Skin of body (tissue), 2 donors: ENCODE data around the gene ANXA9. TPM values are rescaled to one million over a fixed set of nuclear protein-coding genes. Genes with fewer than 3 reads are reported as not detected.

Source experiments
- DNase-seq: peaks from one replicate; lab custom pipeline; 2025; lab: John Stamatoyannopoulos, UW
- total RNA-seq: library from RNA; depleted of rRNA; stranded (reverse); fragments of >200 nt; gene quantifications from one replicate; pipeline ENCODE4 v1.2.3, GENCODE V29; 2014

ANXA9 gene
- total RNA-seq, 1 donor from 2014 or later = 4.7 TPM

- DNase-seq = no peak
Measured at GRCh38 chr1:151003180-151003579, 21.1 kb downstream of the ANXA9 start.

- peak; percentile 56 for DNase-seq
Measured at GRCh38 chr1:151005729-151006319, 23.7 kb downstream of the ANXA9 start.

- peak; percentile 79 for DNase-seq
Measured at GRCh38 chr1:151006327-151007052, 24.4 kb downstream of the ANXA9 start, which contains the start of gene MINDY1. Gene MINDY1 (minus strand): TSS chr1:151006902. CDS start chr1:151002617, 4,285 bp downstream.

GRCh38 chr1:151007853-151008243 lies 25.8 kb downstream of the ANXA9 start:
- DNase-seq = no peak

- peak; percentile 99 for DNase-seq
Measured at GRCh38 chr1:151008244-151009205, 26.4 kb downstream of the ANXA9 start, which contains the start of gene PRUNE1. Gene PRUNE1 (plus strand): TSS chr1:151008449. CDS start chr1:151008633, 184 bp downstream.

- DNase-seq = no peak
Measured at GRCh38 chr1:151009206-151009587, 27.1 kb downstream of the ANXA9 start.

- no peak for DNase-seq
Measured at GRCh38 chr1:151009674-151010345, 27.7 kb downstream of the ANXA9 start.

GRCh38 chr1:151010346-151010726 lies 28.2 kb downstream of the ANXA9 start:
- no peak for DNase-seq

GRCh38 chr1:151011154-151011850 lies 29.2 kb downstream of the ANXA9 start:
- DNase-seq = no peak

GRCh38 chr1:151012684-151013471 lies 30.8 kb downstream of the ANXA9 start:
- DNase-seq = no peak

GRCh38 chr1:151013518-151013917 lies 31.4 kb downstream of the ANXA9 start:
- DNase-seq = no peak

GRCh38 chr1:151024540-151025146 lies 42.6 kb downstream of the ANXA9 start:
- no peak for DNase-seq

- DNase-seq = no peak
Measured at GRCh38 chr1:151026460-151026859, 44.4 kb downstream of the ANXA9 start.

GRCh38 chr1:151032164-151032563 lies 50.1 kb downstream of the ANXA9 start:
- no peak for DNase-seq

- DNase-seq = no peak
Measured at GRCh38 chr1:151035167-151035566, 53.1 kb downstream of the ANXA9 start.

- DNase-seq = no peak
Measured at GRCh38 chr1:151036356-151036755, 54.3 kb downstream of the ANXA9 start, which contains the start of gene BNIPL. Gene BNIPL (plus strand): TSS chr1:151036586. CDS start chr1:151036726, 140 bp downstream.

GRCh38 chr1:151037032-151037431 lies 54.9 kb downstream of the ANXA9 start:
- no peak for DNase-seq

GRCh38 chr1:151039521-151039920 lies 57.4 kb downstream of the ANXA9 start:
- DNase-seq = no peak

GRCh38 chr1:151043163-151043562 lies 61.1 kb downstream of the ANXA9 start:
- no peak for DNase-seq
